Panc1 (cell line): ENCODE results near the gene ATP6V0A4. TPM values are rescaled to one million over a fixed set of nuclear protein-coding genes. Genes with fewer than 3 reads are reported as not detected.

ENCODE experiments used
- ATAC-seq: fragments of 200-7000 bp; cut with Tn5 transposase; 2 replicates; pipeline ENCODE4 v1.9.1; 2020; ENCODE audit warnings: mild to moderate bottlenecking, moderate library complexity
- BruUV-seq: library from RNA; stranded (reverse); fragments of 400-500 nt; replicated peaks from 2 replicates; lab custom pipeline; 2021; lab: Mats Ljungman, UMichigan
- CTCF ChIA-PET: fragments of 300-600 bp; sonication (Branson Sonifier 250); formaldehyde crosslinking; loops from one replicate; lab custom pipeline; 2022; ENCODE audit warnings: antibody characterized with exemption; lab: Charles Lee
- POLR2A ChIA-PET: fragments of 300-600 bp; sonication (Branson Sonifier 250); formaldehyde crosslinking; loops from one replicate; lab custom pipeline; 2022; ENCODE audit warnings: antibody characterized with exemption; lab: Charles Lee
- DNase-seq: peaks from one replicate; pipeline ENCODE4 v3.0.0-alpha.2; 2010; ENCODE audit warnings: low read depth, low spot score
- H3K27ac ChIP-seq: 2 replicates; pipeline ENCODE4 v1.5.1; 2011; ENCODE audit warnings: mild to moderate bottlenecking, low read length, inconsistent platforms
- H3K27me3 ChIP-seq: fragments of 200-500 bp; sonication (Bioruptor generic); 2 replicates; pipeline ENCODE4 v1.6.0; 2014; ENCODE audit warnings: low read length, inconsistent platforms; ENCODE audit not compliant: control insufficient read depth, insufficient read depth
- H3K36me3 ChIP-seq: fragments of 200-500 bp; sonication (Bioruptor generic); 2 replicates; pipeline ENCODE4 v1.5.1; 2014; ENCODE audit warnings: inconsistent platforms, mild to moderate bottlenecking, low read length, moderate library complexity; ENCODE audit not compliant: control insufficient read depth, insufficient read depth
- H3K4me1 ChIP-seq: 2 replicates; pipeline ENCODE4 v1.5.1; 2011; ENCODE audit warnings: inconsistent platforms, mild to moderate bottlenecking, low read length, moderate library complexity; ENCODE audit not compliant: control insufficient read depth, insufficient read depth
- H3K4me3 ChIP-seq, 2 experiments: 2 replicates each; pipeline ENCODE4 v1.5.1; 2011 to 2012; ENCODE audit warnings: low read depth in 2 of 2, low read length in 2 of 2, mild to moderate bottlenecking in 2 of 2, inconsistent platforms in 1 of 2, moderate library complexity in 1 of 2
- H3K9me3 ChIP-seq: fragments of 200-500 bp; sonication (Bioruptor generic); 2 replicates; pipeline ENCODE4 v1.5.1; 2014; ENCODE audit warnings: low read depth, mild to moderate bottlenecking, inconsistent platforms, low read length, moderate library complexity; ENCODE audit not compliant: control insufficient read depth, insufficient read depth
- POLR2AphosphoS5 ChIP-seq: IDR thresholded peaks from 2 replicates; pipeline ENCODE4 v1.6.1; 2012; ENCODE audit warnings: mild to moderate bottlenecking, low read depth, low read length, moderate library complexity
- REST ChIP-seq, 2 experiments: IDR thresholded peaks; 2 replicates each; pipeline ENCODE4 v1.6.1; 2011 to 2012; ENCODE audit warnings: low read depth in 2 of 2, control low read depth in 1 of 2, low read length in 1 of 2, mild to moderate bottlenecking in 1 of 2, moderate library complexity in 1 of 2; ENCODE audit not compliant: insufficient read depth in 1 of 2
- SIN3A ChIP-seq: IDR thresholded peaks from 2 replicates; pipeline ENCODE4 v1.6.1; 2012; ENCODE audit warnings: low read depth, mild to moderate bottlenecking, low read length, moderate library complexity, borderline replicate concordance; ENCODE audit not compliant: insufficient read depth
- TCF7L2 ChIP-seq: IDR thresholded peaks from 2 replicates; pipeline ENCODE4 v1.6.1; 2011; ENCODE audit warnings: mild to moderate bottlenecking, low read depth, low read length, inconsistent platforms
- in situ Hi-C: cut with HindIII; loops from 2 replicates; pipeline ENCODE4 v1.10.0; 2016; ENCODE audit warnings: low sequenced_read_pairs, low pct_unique_long_range_greater_than_20kb
- intact Hi-C: fragments of 100-400 bp; cut with micrococcal nuclease; formaldehyde crosslinking; loops from one replicate; pipeline ENCODE4 v1.10.0; 2022; ENCODE audit not compliant: unreplicated experiment
- total RNA-seq: library from RNA; stranded (reverse); gene quantifications from one replicate; pipeline ENCODE4 v1.2.1, GENCODE V29; 2021; ENCODE audit not compliant: unreplicated experiment
- TF ChIP-seq, protein P1 (sequence below): fragments of 450-650 bp; IDR thresholded peaks from 2 replicates; pipeline ENCODE4 v1.5.1; 2017; ENCODE audit warnings: mild to moderate bottlenecking

The ATP6V0A4 gene
- total RNA-seq, 1 experiment from 2014 or later: 0.15 TPM

DNA sequence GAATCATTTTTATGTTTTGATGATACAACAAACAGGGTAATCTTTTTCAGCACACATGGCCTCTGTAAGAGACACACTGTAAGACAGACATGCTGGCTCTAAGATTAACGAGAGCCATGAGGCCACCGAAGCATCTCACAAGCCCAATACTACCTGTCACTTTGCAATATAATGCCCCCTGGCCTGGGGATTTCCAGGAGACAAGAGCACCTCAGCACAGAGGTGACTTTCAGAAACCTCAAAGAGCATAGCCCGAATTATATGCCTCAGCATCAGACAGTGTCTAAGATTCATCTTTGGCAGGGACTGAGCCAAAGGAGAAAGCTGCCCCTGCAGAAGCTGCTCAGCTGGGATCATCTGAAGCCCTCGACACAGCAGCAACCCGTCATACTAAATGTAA is 44.4 kb downstream of the ATP6V0A4 start:
- TF ChIP-seq REST (IDR thresholded peaks at IDR 0.05; ENCODE audit: insufficient read depth in 1 of 2, low read depth in 2 of 2, low read length in 1 of 2): no peak
- no peak for TF ChIP-seq SIN3A
- TF ChIP-seq POLR2AphosphoS5: no peak
- no peaks in the 10 kb centered on the region for H3K9me3 ChIP-seq
- in situ Hi-C loops: no loop called here

DNA sequence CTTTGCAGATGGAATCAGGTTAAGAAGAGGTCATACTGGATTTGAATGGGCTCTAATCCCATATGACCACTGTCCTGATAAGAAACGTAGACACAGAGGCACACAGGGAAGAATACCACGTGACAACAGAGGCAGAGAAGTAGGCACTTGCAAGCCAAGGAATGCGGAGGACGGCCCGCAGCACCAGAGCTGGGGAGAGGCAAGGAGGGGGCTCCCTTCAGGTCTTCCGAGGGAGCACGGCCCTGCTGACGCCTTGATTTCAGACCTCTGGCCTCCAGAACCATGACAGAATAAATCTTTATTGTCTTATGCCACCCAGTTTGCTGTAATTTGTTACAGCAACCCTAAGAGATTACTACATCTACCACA is 44.9 kb downstream of the ATP6V0A4 start:
- in situ Hi-C loops (no loop called here), intact Hi-C loops (no loop called here)
- Histone ChIP-seq H3K27me3 (no peaks in the 10 kb centered on the region), H3K4me1 (peaks cover 8% of the 10 kb centered on the region), H3K9me3 (no peaks in the 10 kb centered on the region), H3K4me3 (no peak overlapping the region), H3K27ac (no peak overlapping the region), H3K36me3 (no peaks in the 10 kb centered on the region)
- TF ChIP-seq TCF7L2 (no peak), REST (IDR thresholded peaks at IDR 0.05; ENCODE audit: insufficient read depth in 1 of 2, low read depth in 2 of 2, low read length in 1 of 2) (no peak)
- DNase-seq: no peak
- ChIA-PET CTCF (no interaction called here), POLR2A (no interaction called here)
- no TSS peak for BruUV-seq
- ATAC-seq: peak; percentile 43

More for the DNA sequence above, 44.4 kb downstream of the ATP6V0A4 start:
- DNase-seq (no peak), ATAC-seq (no peak)
- H3K27ac ChIP-seq: no peak overlapping the region
- POLR2A ChIA-PET: no interaction called here
- H3K27me3 ChIP-seq: no peaks in the 10 kb centered on the region
- no peaks in the 10 kb centered on the region for H3K36me3 ChIP-seq
- intact Hi-C loops: no loop called here
- no peak overlapping the region for H3K4me3 ChIP-seq
- H3K4me1 ChIP-seq: peaks cover 8% of the 10 kb centered on the region
- no TSS peak for BruUV-seq
- CTCF ChIA-PET: no interaction called here

GRCh38 chr7:138752518-138753149 is 45.4 kb downstream of the ATP6V0A4 start:
- CTCF ChIA-PET: no interaction called here
- H3K36me3 ChIP-seq: no peaks in the 10 kb centered on the region
- H3K9me3 ChIP-seq: no peaks in the 10 kb centered on the region
- H3K27me3 ChIP-seq: no peaks in the 10 kb centered on the region
- in situ Hi-C loops: no loop called here
- H3K27ac ChIP-seq: no peak overlapping the region
- peak; percentile 74; the same call in 1 of the 2 replicates for TF ChIP-seq TCF7L2
- no peak for TF ChIP-seq REST (IDR thresholded peaks at IDR 0.05; ENCODE audit: insufficient read depth in 1 of 2, low read depth in 2 of 2, low read length in 1 of 2)
- no peak for TF ChIP-seq SIN3A
- no peak for TF ChIP-seq POLR2AphosphoS5
- TF ChIP-seq, protein P1, sequence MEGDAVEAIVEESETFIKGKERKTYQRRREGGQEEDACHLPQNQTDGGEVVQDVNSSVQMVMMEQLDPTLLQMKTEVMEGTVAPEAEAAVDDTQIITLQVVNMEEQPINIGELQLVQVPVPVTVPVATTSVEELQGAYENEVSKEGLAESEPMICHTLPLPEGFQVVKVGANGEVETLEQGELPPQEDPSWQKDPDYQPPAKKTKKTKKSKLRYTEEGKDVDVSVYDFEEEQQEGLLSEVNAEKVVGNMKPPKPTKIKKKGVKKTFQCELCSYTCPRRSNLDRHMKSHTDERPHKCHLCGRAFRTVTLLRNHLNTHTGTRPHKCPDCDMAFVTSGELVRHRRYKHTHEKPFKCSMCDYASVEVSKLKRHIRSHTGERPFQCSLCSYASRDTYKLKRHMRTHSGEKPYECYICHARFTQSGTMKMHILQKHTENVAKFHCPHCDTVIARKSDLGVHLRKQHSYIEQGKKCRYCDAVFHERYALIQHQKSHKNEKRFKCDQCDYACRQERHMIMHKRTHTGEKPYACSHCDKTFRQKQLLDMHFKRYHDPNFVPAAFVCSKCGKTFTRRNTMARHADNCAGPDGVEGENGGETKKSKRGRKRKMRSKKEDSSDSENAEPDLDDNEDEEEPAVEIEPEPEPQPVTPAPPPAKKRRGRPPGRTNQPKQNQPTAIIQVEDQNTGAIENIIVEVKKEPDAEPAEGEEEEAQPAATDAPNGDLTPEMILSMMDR: no peak
- intact Hi-C loops: no loop called here
- peak; percentile 100 for DNase-seq
- BruUV-seq: no TSS peak
- peaks cover 8% of the 10 kb centered on the region for H3K4me1 ChIP-seq
- POLR2A ChIA-PET: no interaction called here
- ATAC-seq: peak; percentile 91
- no peak overlapping the region for H3K4me3 ChIP-seq
